K562 (cell line): ENCODE results near the gene EPHB6. TPM values are rescaled to one million over a fixed set of nuclear protein-coding genes. Genes with fewer than 3 reads are reported as not detected.

ENCODE experiments used
- ATAC-seq: fragments of 200-7000 bp; cut with Tn5 transposase; 3 replicates; pipeline ENCODE4 v1.9.1; 2020; ENCODE audit warnings: moderate library complexity
- BruUV-seq: library from RNA; stranded (reverse); fragments of 400-500 nt; replicated peaks from 2 replicates; lab custom pipeline; 2021; lab: Mats Ljungman, UMichigan
- CTCF ChIA-PET: fragments of 300-600 bp; formaldehyde crosslinking; extraction: SDS; loops from one replicate; lab custom pipeline; 2021; ENCODE audit warnings: low intra/inter-chr PET ratio; lab: Yijun Ruan, JAX
- POLR2A ChIA-PET: fragments of 300-600, 350-650 bp; sonication (Branson Sonifier 250); formaldehyde crosslinking; extraction: SDS; loops from one replicate; lab custom pipeline; 2021; ENCODE audit warnings: antibody characterized with exemption, inconsistent platforms; lab: Yijun Ruan, JAX
- DNase-seq, 4 experiments: peaks; one replicate each; pipeline versions ENCODE4 v3.0.0 to v3.0.0-alpha.2; 2011 to 2018; ENCODE audit warnings: low spot score in 3 of 4, mixed read lengths in 3 of 4; ENCODE audit errors: extremely low read depth in 1 of 4
- FAIRE-seq: peaks from 2 replicates; lab custom pipeline; 2011; peaks lifted over from hg19 to GRCh38; lab: Jason Lieb, UNC
- H2AFZ ChIP-seq: 2 replicates; pipeline ENCODE4 v1.6.0; 2011; ENCODE audit warnings: low read depth, low read length, control low read depth, inconsistent platforms
- H3K27ac ChIP-seq: fragments of 200-600 bp; 3 replicates; pipeline ENCODE4 v1.8.0; 2011; ENCODE audit warnings: low read depth, mild to moderate bottlenecking, control low read depth, inconsistent platforms, low read length, moderate library complexity, mixed read lengths; ENCODE audit errors: extremely low read depth
- H3K27me3 ChIP-seq, 2 experiments: fragments of 300-600 bp in 1 of 2; 2 replicates in 1 of 2; 3 replicates in 1 of 2; pipeline versions ENCODE4 v1.6.0 to v1.8.0; 2011; ENCODE audit warnings: inconsistent platforms in 2 of 2, low read length in 2 of 2, mild to moderate bottlenecking in 1 of 2, mixed read lengths in 1 of 2, moderate library complexity in 1 of 2; ENCODE audit not compliant: control insufficient read depth in 2 of 2, insufficient read depth in 2 of 2
- H3K36me3 ChIP-seq: fragments of 300-600 bp; 3 replicates; pipeline ENCODE4 v1.8.0; 2011; ENCODE audit warnings: mild to moderate bottlenecking, low read length, inconsistent platforms; ENCODE audit not compliant: control insufficient read depth, insufficient read depth
- H3K4me1 ChIP-seq, 2 experiments: fragments of 200-600 bp in 1 of 2; replicated peaks in 1 of 2; 2 replicates in 1 of 2; 3 replicates in 1 of 2; pipeline versions ENCODE4 v1.5.1 to v1.8.0; 2011; ENCODE audit warnings: inconsistent platforms in 2 of 2, low read length in 2 of 2, mild to moderate bottlenecking in 1 of 2, mixed read lengths in 1 of 2, moderate library complexity in 1 of 2; ENCODE audit not compliant: control insufficient read depth in 2 of 2, insufficient read depth in 2 of 2
- H3K4me2 ChIP-seq: 2 replicates; pipeline ENCODE4 v1.6.1; 2011; ENCODE audit warnings: low read length, control low read depth, inconsistent platforms, mixed read lengths; ENCODE audit not compliant: insufficient read depth
- H3K4me3 ChIP-seq: fragments of 200-600 bp; sonication (generic), shearing (Covaris generic); 2 replicates; pipeline ENCODE4 v1.5.1; 2016; ENCODE audit warnings: control low read depth, inconsistent platforms
- H3K79me2 ChIP-seq: fragments of 200-600 bp; 3 replicates; pipeline ENCODE4 v1.8.0; 2011; ENCODE audit warnings: low read length, inconsistent platforms; ENCODE audit not compliant: control insufficient read depth, insufficient read depth
- H3K9ac ChIP-seq, 2 experiments: 2 replicates each; pipeline versions ENCODE4 v1.6.0 to v1.6.1; 2011; ENCODE audit warnings: low read depth in 2 of 2, low read length in 2 of 2, control low read depth in 1 of 2, inconsistent platforms in 1 of 2, mild to moderate bottlenecking in 1 of 2, mixed read lengths in 1 of 2; ENCODE audit not compliant: insufficient read depth in 1 of 2
- H3K9me1 ChIP-seq: one replicate; pipeline ENCODE4 v1.6.0; 2011; ENCODE audit warnings: inconsistent platforms, mild to moderate bottlenecking, low read length, moderate library complexity; ENCODE audit not compliant: control insufficient read depth, insufficient read depth
- H3K9me3 ChIP-seq: replicated peaks from 2 replicates; pipeline ENCODE4 v1.5.1; 2011; ENCODE audit warnings: low read depth, low read length, inconsistent platforms; ENCODE audit not compliant: control insufficient read depth, insufficient read depth
- H4K20me1 ChIP-seq: replicated peaks from 2 replicates; pipeline ENCODE4 v1.6.1; 2011; ENCODE audit warnings: low read length, inconsistent platforms, mixed read lengths; ENCODE audit not compliant: control insufficient read depth, insufficient read depth
- MAX ChIP-seq: sonication (generic); formaldehyde crosslinking; IDR thresholded peaks from 2 replicates; pipeline ENCODE4 v1.9.0; 2022; ENCODE audit warnings: mild to moderate bottlenecking, missing genetic modification reagents
- MYBL2 ChIP-seq, 2 experiments: fragments of 450-650 bp in 1 of 2; sonication (generic) in 1 of 2; formaldehyde crosslinking in 1 of 2; IDR thresholded peaks; 2 replicates each; pipeline versions ENCODE4 v1.6.1 to v1.8.1; 2017 to 2022; ENCODE audit warnings: borderline replicate concordance in 1 of 2, inconsistent platforms in 1 of 2, low read depth in 1 of 2, mild to moderate bottlenecking in 1 of 2, missing genetic modification reagents in 1 of 2, moderate library complexity in 1 of 2
- ZBTB1 ChIP-seq: sonication (generic); formaldehyde crosslinking; IDR thresholded peaks from 2 replicates; pipeline ENCODE4 v1.8.1; 2023; ENCODE audit warnings: missing genetic modification reagents, low read depth, mild to moderate bottlenecking, borderline replicate concordance
- ZNF239 ChIP-seq: fragments of 250-450 bp; sonication (Bioruptor Pico); IDR thresholded peaks from 2 replicates; pipeline ENCODE4 v1.4.0; 2020; ENCODE audit warnings: mild to moderate bottlenecking
- WGBS: fragments of 100-300 bp; shearing (Covaris generic); methylation state at CpG from one replicate; pipeline ENCODE4 v1.1.6; 2016; ENCODE audit warnings: low coverage, mixed read lengths; ENCODE audit not compliant: insufficient coverage; ENCODE audit errors: missing lambda C conversion rate; 5-methylcytosine and 5-hydroxymethylcytosine counted together
- in situ Hi-C: fragments of 300-500 bp; cut with MboI; formaldehyde crosslinking; loops from 4 replicates; pipeline ENCODE4 v1.15.0; 2018; ENCODE audit warnings: inconsistent platforms, mixed read lengths
- intact Hi-C: fragments of 100-400 bp; cut with micrococcal nuclease; formaldehyde crosslinking; loops from 2 replicates; pipeline ENCODE4 v1.14.2; 2022
- polyA plus RNA-seq, 8 experiments: library from polyadenylated mRNA; depleted of rRNA in 4 of 8; stranded (reverse) in 5 of 8; unstranded in 3 of 8; fragments of >200 nt; fragmentation: Nextera tagmentation in 2 of 8; fragmentation: Illumina TruSeq in 1 of 8; extraction: Ambion mirVana in 2 of 8; extraction: Trizol in 1 of 8; gene quantifications; 2 replicates each; pipeline versions ENCODE4 v1.2.1 to v1.2.3, GENCODE V29; 2011 to 2014; ENCODE audit warnings: inconsistent platforms in 1 of 8, missing spikeins in 1 of 8
- total RNA-seq, 7 experiments: library from RNA; depleted of rRNA in 6 of 7; stranded (reverse); fragments of >200 nt in 6 of 7; fragmentation: Illumina TruSeq in 2 of 7; extraction: Trizol in 2 of 7; gene quantifications; 2 replicates each; pipeline versions ENCODE4 v1.2.1 to v1.2.3, GENCODE V29; 2011 to 2021; ENCODE audit warnings: low replicate concordance in 1 of 7

The EPHB6 gene
- total and polyA plus RNA-seq, 9 of the 15 experiments (the other 6 are each of a cell fraction or from before 2014, with no cell fraction given), result 1.4 to 123 (median 7.6) TPM

- in situ Hi-C loops, result no loop called here
- DNase-seq (no peak), ATAC-seq (no peak), FAIRE-seq (no peak)
- Histone ChIP-seq H3K79me2 (no peaks in the 10 kb centered on the region), H3K4me2 (no peak overlapping the region), H3K9me1 (no peaks in the 10 kb centered on the region), H3K4me1 (peaks cover 0 to 30% of the 10 kb centered on the region in 2 experiments; a peak in 1 of 5 replicates), H3K9ac (0 out of 4 replicates have a peak overlapping the region, but pooled peaks of 1 of the 2 experiments have one; percentile 11), H3K4me3 (no peak overlapping the region), H3K27me3 (peaks cover 6 to 62% of the 10 kb centered on the region in 2 experiments; a peak in 4 of 5 replicates), H3K9me3 (no peaks in the 10 kb centered on the region), H4K20me1 (peaks cover 4% of the 10 kb centered on the region; the same call in 1 of the 2 replicates), H2AFZ (no peak overlapping the region), H3K27ac (no peak overlapping the region), H3K36me3 (no peaks in the 10 kb centered on the region)
- BruUV-seq, result no TSS peak
- intact Hi-C loops, result no loop called here
- TF ChIP-seq ZBTB1 (CRISPR knock-in tag), result 0 out of 2 replicates have a peak, but pooled peaks have one; percentile 38
- TF ChIP-seq MAX (CRISPR knock-in tag), result 0 out of 2 replicates have a peak, but pooled peaks have one; percentile 10
- no peak for TF ChIP-seq MYBL2 (IDR thresholded peaks at IDR 0.05; ENCODE audit: low read depth)
- 0 out of 2 replicates have a peak, but pooled peaks have one; percentile 40 for TF ChIP-seq MYBL2 (CRISPR knock-in tag; IDR thresholded peaks at IDR 0.05; ENCODE audit: borderline replicate concordance)
- TF ChIP-seq ZNF239 (CRISPR knock-in tag), result no peak
- WGBS, result 44% methylated on average over 11 of the region's 11 CpGs
- ChIA-PET POLR2A (interaction anchor here (0.8 to 1.3 kb wide), 3 partner anchors 18 to 132 kb away, joined by 3 read pairs; no protein-coding TSS in a partner anchor), CTCF (no interaction called here)
Measured at GRCh38 chr7:142868986-142869415, 14.1 kb downstream of the EPHB6 start.
